Right lobe of liver (tissue), 6 donors: ENCODE results near the gene GALNT11. TPM values are rescaled to one million over a fixed set of nuclear protein-coding genes. Genes with fewer than 3 reads are reported as not detected.

ENCODE experiments used
- ATAC-seq, 4 donors: fragments of 200-7000 bp; cut with Tn5 transposase; one replicate each; pipeline ENCODE4 v1.9.1; 2020; ENCODE audit warnings: mild to moderate bottlenecking in 4 of 4, moderate library complexity in 4 of 4
- DNase-seq, 3 donors: peaks; one replicate each; pipeline ENCODE4 v3.0.0-alpha.2; 2020
- H3K27ac ChIP-seq, 3 donors: fragments of 200-600 bp; one replicate each; pipeline ENCODE4 v1.8.0; 2022
- H3K27me3 ChIP-seq, 2 donors: fragments of 200-600 bp; one replicate each; pipeline ENCODE4 v1.8.0; 2022
- H3K36me3 ChIP-seq, 4 donors: fragments of 200-600 bp; sonication (generic) in 1 of 4; one replicate each; pipeline versions ENCODE4 v1.5.1 to v1.8.0; 2017 to 2022; ENCODE audit warnings: control low read depth in 1 of 4
- H3K4me1 ChIP-seq, 4 donors: fragments of 200-600 bp; sonication (generic) in 1 of 4; one replicate each; pipeline versions ENCODE4 v1.5.1 to v1.8.0; 2017 to 2022; ENCODE audit warnings: control low read depth in 1 of 4
- H3K4me3 ChIP-seq, 3 donors: fragments of 200-600 bp; one replicate each; pipeline ENCODE4 v1.8.0; 2022
- H3K9me3 ChIP-seq, 4 donors: fragments of 200-600 bp; sonication (generic) in 1 of 4; one replicate each; pipeline versions ENCODE4 v1.5.1 to v1.8.0; 2017 to 2022; ENCODE audit warnings: control low read depth in 1 of 4
- CTCF ChIP-seq, 4 donors: fragments of 200-600 bp in 3 of 4; fragments of 450-650 bp in 1 of 4; IDR thresholded peaks; one replicate each; pipeline versions ENCODE4 v1.5.1 to v1.8.0; 2016 to 2022; ENCODE audit warnings: antibody characterized with exemption in 4 of 4, mild to moderate bottlenecking in 2 of 4
- POLR2A ChIP-seq: fragments of 450-650 bp; IDR thresholded peaks from one replicate; pipeline ENCODE4 v1.6.1; 2017; ENCODE audit warnings: antibody characterized with exemption, mild to moderate bottlenecking
- WGBS: methylation state at CpG from one replicate; pipeline ENCODE4 v1.1.6; 2018; ENCODE audit warnings: low coverage, low lambda C conversion rate; ENCODE audit not compliant: insufficient coverage; ENCODE audit errors: missing lambda C conversion rate; 5-methylcytosine and 5-hydroxymethylcytosine counted together
- intact Hi-C, 2 donors: fragments of 100-400 bp; cut with DNase I; formaldehyde crosslinking; loops; one replicate each; pipeline versions ENCODE4 v1.11.2 to v1.14.1; 2022
- total RNA-seq, 6 experiments: library from RNA; depleted of rRNA in 2 of 6; stranded (reverse); fragments of >200 nt in 2 of 6; fragmentation: NEBNext Ultra II Directional in 3 of 6; extraction: Animal tissue kit (Norgen Biotek cat#: 25700) in 3 of 6; gene quantifications; one replicate each; pipeline versions ENCODE4 v1.1.0 to v1.2.4, GENCODE V29; 2016 to 2023
- donor health status: DM: no; HTN: yes; CAD: no.
- donor health status: DM: no; HTN: no; CAD: no.
- donor health status: DM: no; HTN: no; CAD: no.
- donor health status: DM: no; HTN: yes; CAD: no.
- donor health status: DM: no; HTN: yes; CAD: no.

Gene GALNT11
- total RNA-seq, 6 experiments from 2014 or later = 12.0 to 21.7 (median 14.7) TPM

DNA sequence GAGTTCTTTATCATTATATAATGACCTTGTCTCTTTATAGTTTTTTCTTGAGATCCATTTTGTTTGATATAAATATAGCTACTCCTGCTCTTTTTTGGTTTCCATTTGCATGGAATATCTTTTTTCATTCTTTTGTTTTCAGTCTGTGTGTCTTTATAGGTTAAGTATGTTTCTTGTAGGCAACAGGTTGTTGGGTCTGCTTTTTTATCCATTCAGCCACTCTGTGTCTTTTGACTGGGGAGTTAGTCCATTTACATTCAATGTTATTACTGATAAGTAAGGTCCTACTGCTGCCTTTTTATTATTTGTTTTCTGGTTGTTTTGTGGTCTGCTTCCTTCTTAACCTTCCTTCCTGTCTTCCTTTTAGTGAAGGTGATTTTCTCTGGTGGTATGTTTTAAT, 21.1 kb downstream of the GALNT11 start:
- H3K36me3 ChIP-seq = peaks cover 0 to 2% (median 0%) of the 10 kb centered on the region in 4 donors
- intact Hi-C loops = no loop called here
- ATAC-seq = no peak
- H3K4me1 ChIP-seq = no peaks in the 10 kb centered on the region
- H3K9me3 ChIP-seq = peaks cover 0 to 3% (median 0%) of the 10 kb centered on the region in 4 donors
- no peak for TF ChIP-seq CTCF (IDR thresholded peaks at IDR 0.05)
- no peak for TF ChIP-seq POLR2A
- no peaks in the 10 kb centered on the region for H3K27me3 ChIP-seq
- H3K4me3 ChIP-seq = no peak overlapping the region
- no peak overlapping the region for H3K27ac ChIP-seq
- DNase-seq = no peak

GRCh38 chr7:152048051-152048450, 22.6 kb downstream of the GALNT11 start:
- ATAC-seq (no peak), DNase-seq (no peak)
- peaks cover 0 to 2% (median 0%) of the 10 kb centered on the region in 4 donors for H3K36me3 ChIP-seq
- 100% methylated on average over 2 of the region's 2 CpGs for WGBS
- no peaks in the 10 kb centered on the region for H3K4me1 ChIP-seq
- H3K4me3 ChIP-seq = no peak overlapping the region
- H3K27me3 ChIP-seq = no peaks in the 10 kb centered on the region
- H3K27ac ChIP-seq = no peak overlapping the region
- peaks cover 0 to 5% (median 0%) of the 10 kb centered on the region in 4 donors for H3K9me3 ChIP-seq
- intact Hi-C loops = no loop called here
- TF ChIP-seq POLR2A (no peak), CTCF (IDR thresholded peaks at IDR 0.05) (no peak)

DNA sequence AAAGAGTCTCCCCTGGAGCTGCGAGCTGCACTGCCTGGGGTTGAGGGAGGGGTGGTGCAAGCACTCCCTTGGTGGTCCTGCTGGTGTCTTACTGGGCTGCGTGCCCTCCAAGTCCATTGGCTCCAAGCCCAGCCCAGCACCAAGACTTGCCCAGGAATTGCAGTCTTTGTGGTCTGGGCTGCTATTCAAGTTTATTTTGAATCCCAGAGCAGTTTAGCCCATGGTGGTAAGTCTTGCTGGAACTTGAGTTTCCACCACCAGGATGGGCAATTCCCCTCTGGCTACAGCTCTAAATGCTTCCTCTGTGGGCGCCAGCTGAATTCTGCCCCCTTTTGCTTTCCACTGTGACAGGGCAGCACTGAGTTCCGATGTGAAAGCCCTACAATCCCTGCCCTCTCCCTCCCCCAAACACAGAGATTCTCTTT, 25.1 kb downstream of the GALNT11 start:
- TF ChIP-seq CTCF (IDR thresholded peaks at IDR 0.05) = no peak
- no peak for TF ChIP-seq POLR2A
- Histone ChIP-seq H3K36me3 (no peaks in the 10 kb centered on the region), H3K4me3 (no peak overlapping the region), H3K27ac (no peak overlapping the region), H3K27me3 (no peaks in the 10 kb centered on the region), H3K9me3 (peaks cover 0 to 5% (median 0%) of the 10 kb centered on the region in 4 donors), H3K4me1 (peaks cover 0 to 8% (median 0%) of the 10 kb centered on the region in 4 donors)
- intact Hi-C loops = no loop called here
- no CpG with 5 or more reads among the region's 4 CpGs for WGBS
- no peak for ATAC-seq
- DNase-seq = no peak

DNA sequence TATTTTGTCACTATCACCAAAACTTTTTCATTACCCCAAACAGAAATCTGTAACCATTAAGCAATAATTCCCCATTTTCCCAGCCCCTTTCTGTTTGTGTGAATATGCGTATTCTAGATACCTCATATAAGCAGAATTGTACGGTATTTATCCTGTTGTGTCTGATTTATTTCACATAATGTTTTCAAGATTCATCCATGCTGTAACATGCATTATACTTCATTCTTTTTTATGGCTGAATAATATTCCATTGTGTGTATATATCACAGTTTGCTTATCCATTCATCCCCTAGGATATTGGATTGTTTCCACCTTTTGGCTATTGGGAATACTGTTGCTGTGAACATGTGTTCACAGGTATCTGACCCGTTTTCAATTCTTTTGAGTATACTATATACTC, 26.5 kb downstream of the GALNT11 start:
- intact Hi-C loops = no loop called here
- DNase-seq (no peak), ATAC-seq (no peak)
- WGBS = 97% methylated on average over 3 of the region's 3 CpGs
- Histone ChIP-seq H3K36me3 (no peaks in the 10 kb centered on the region), H3K27ac (no peak overlapping the region), H3K27me3 (no peaks in the 10 kb centered on the region), H3K4me1 (peaks cover 0 to 8% (median 0%) of the 10 kb centered on the region in 4 donors), H3K9me3 (peaks cover 0 to 5% (median 0%) of the 10 kb centered on the region in 4 donors), H3K4me3 (no peak overlapping the region)
- TF ChIP-seq CTCF (IDR thresholded peaks at IDR 0.05) = no peak

DNA sequence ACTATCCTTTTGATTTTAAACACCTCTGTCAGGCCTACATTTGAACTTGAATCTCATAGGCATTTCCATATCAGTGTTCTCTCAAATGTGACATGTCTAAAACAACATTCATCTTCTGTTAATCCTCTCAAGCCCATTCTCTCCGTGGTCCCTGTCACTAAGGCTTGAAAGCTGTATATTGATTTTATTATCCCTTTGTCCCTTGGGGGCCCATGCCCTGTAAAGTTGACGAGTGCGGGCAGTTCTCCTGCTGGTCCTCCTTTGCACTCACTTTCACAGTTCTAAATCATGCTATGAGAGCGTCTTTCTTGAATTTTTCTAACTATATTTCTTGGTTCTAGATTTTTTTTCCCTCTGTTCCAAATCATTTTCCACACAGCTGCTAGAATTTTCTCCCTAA, 27.3 kb downstream of the GALNT11 start:
- H3K27ac ChIP-seq = no peak overlapping the region
- no peaks in the 10 kb centered on the region for H3K27me3 ChIP-seq
- no peaks in the 10 kb centered on the region for H3K36me3 ChIP-seq
- H3K4me1 ChIP-seq = peaks cover 0 to 8% (median 0%) of the 10 kb centered on the region in 4 donors
- intact Hi-C loops = no loop called here
- WGBS = 92% methylated on average over 4 of the region's 4 CpGs
- TF ChIP-seq CTCF (IDR thresholded peaks at IDR 0.05) (no peak), POLR2A (no peak)
- H3K4me3 ChIP-seq = no peak overlapping the region
- DNase-seq (no peak), ATAC-seq (no peak)
- peaks cover 0 to 5% (median 0%) of the 10 kb centered on the region in 4 donors for H3K9me3 ChIP-seq
